H9 (cell line): ENCODE data around the gene YRDC. TPM values are rescaled to one million over a fixed set of nuclear protein-coding genes. Genes with fewer than 3 reads are reported as not detected.

Experiments used
- DNase-seq: peaks from one replicate; pipeline ENCODE4 v3.0.0-alpha.2; 2017
- H2AFZ ChIP-seq: one replicate; pipeline ENCODE4 v1.6.1; 2013; ENCODE audit warnings: mild to moderate bottlenecking, low read length, control low read depth, moderate library complexity
- H2AK5ac ChIP-seq: 2 replicates; pipeline ENCODE4 v1.6.1; 2013; ENCODE audit warnings: low read length, control low read depth, mixed read lengths; ENCODE audit not compliant: insufficient read length
- H2BK120ac ChIP-seq: one replicate; pipeline ENCODE4 v1.6.1; 2013; ENCODE audit warnings: low read depth, mild to moderate bottlenecking, low read length, control low read depth, inconsistent platforms; ENCODE audit not compliant: poor library complexity, severe bottlenecking
- H2BK12ac ChIP-seq: 2 replicates; pipeline ENCODE4 v1.6.1; 2013; ENCODE audit warnings: low read length, control low read depth, mixed read lengths, low read depth; ENCODE audit not compliant: insufficient read length
- H2BK15ac ChIP-seq: 2 replicates; pipeline ENCODE4 v1.6.1; 2013; ENCODE audit warnings: low read depth, low read length, control low read depth
- H2BK20ac ChIP-seq: one replicate; pipeline ENCODE4 v1.6.1; 2013; ENCODE audit warnings: low read depth, mild to moderate bottlenecking, low read length, control low read depth, inconsistent platforms; ENCODE audit not compliant: poor library complexity, severe bottlenecking
- H2BK5ac ChIP-seq: 2 replicates; pipeline ENCODE4 v1.6.1; 2013; ENCODE audit warnings: low read length, control low read depth, mixed read lengths; ENCODE audit not compliant: insufficient read length
- H3K14ac ChIP-seq: 2 replicates; pipeline ENCODE4 v1.6.1; 2013; ENCODE audit warnings: low read length, control low read depth; ENCODE audit not compliant: insufficient read depth
- H3K18ac ChIP-seq: 2 replicates; pipeline ENCODE4 v1.6.1; 2013; ENCODE audit warnings: low read depth, mild to moderate bottlenecking, mixed read lengths, low read length, control low read depth; ENCODE audit not compliant: insufficient read length
- H3K23ac ChIP-seq: 2 replicates; pipeline ENCODE4 v1.6.1; 2013; ENCODE audit warnings: low read length, control low read depth, mixed read lengths, low read depth; ENCODE audit not compliant: insufficient read length
- H3K23me2 ChIP-seq: 2 replicates; pipeline ENCODE4 v1.6.1; 2013; ENCODE audit warnings: low read depth, mild to moderate bottlenecking, mixed read lengths, low read length, control low read depth; ENCODE audit not compliant: insufficient read length, poor library complexity, severe bottlenecking
- H3K27ac ChIP-seq: 2 replicates; pipeline ENCODE4 v1.5.1; 2013; ENCODE audit warnings: low read length, control low read depth, mixed read lengths, low read depth; ENCODE audit not compliant: insufficient read length
- H3K27me3 ChIP-seq: 2 replicates; pipeline ENCODE4 v1.6.1; 2013; ENCODE audit warnings: low read length, control low read depth, inconsistent platforms; ENCODE audit not compliant: insufficient read depth
- H3K4ac ChIP-seq: 2 replicates; pipeline ENCODE4 v1.6.1; 2013; ENCODE audit warnings: low read depth, mild to moderate bottlenecking, control low read depth, inconsistent platforms, low read length, moderate library complexity
- H3K4me1 ChIP-seq: 2 replicates; pipeline ENCODE4 v1.6.1; 2013; ENCODE audit warnings: low read length, control low read depth, inconsistent platforms; ENCODE audit not compliant: insufficient read depth
- H3K4me2 ChIP-seq: 2 replicates; pipeline ENCODE4 v1.6.1; 2013; ENCODE audit warnings: low read length, control low read depth, mixed read lengths; ENCODE audit not compliant: insufficient read length, insufficient read depth
- H3K56ac ChIP-seq: 2 replicates; pipeline ENCODE4 v1.6.1; 2013; ENCODE audit warnings: low read depth, mild to moderate bottlenecking, mixed read lengths, low read length, control low read depth; ENCODE audit not compliant: insufficient read length
- H3K79me1 ChIP-seq: 2 replicates; pipeline ENCODE4 v1.6.1; 2013; ENCODE audit warnings: low read depth, mild to moderate bottlenecking, moderate library complexity, low read length, control low read depth, inconsistent platforms; ENCODE audit not compliant: insufficient read depth, poor library complexity, severe bottlenecking
- H3K79me2 ChIP-seq: 2 replicates; pipeline ENCODE4 v1.6.1; 2013; ENCODE audit warnings: low read length, control low read depth, inconsistent platforms; ENCODE audit not compliant: insufficient read depth
- H3K9ac ChIP-seq: 2 replicates; pipeline ENCODE4 v1.6.1; 2013; ENCODE audit warnings: low read length, control low read depth, mixed read lengths; ENCODE audit not compliant: insufficient read length; ENCODE audit errors: extremely low read depth
- H3K9me3 ChIP-seq: one replicate; pipeline ENCODE4 v1.6.1; 2013; ENCODE audit warnings: low read depth, low read length, inconsistent platforms; ENCODE audit not compliant: control insufficient read depth
- H3T11ph ChIP-seq: one replicate; pipeline ENCODE4 v1.6.1; 2013; ENCODE audit warnings: mild to moderate bottlenecking, low read length, control low read depth, inconsistent platforms
- H4K20me1 ChIP-seq: one replicate; pipeline ENCODE4 v1.6.1; 2013; ENCODE audit not compliant: control insufficient read depth, insufficient read length, insufficient read depth
- H4K5ac ChIP-seq: 2 replicates; pipeline ENCODE4 v1.6.1; 2013; ENCODE audit warnings: low read depth, mild to moderate bottlenecking, mixed read lengths, low read length, control low read depth; ENCODE audit not compliant: insufficient read length
- H4K8ac ChIP-seq: replicated peaks from 2 replicates; pipeline ENCODE4 v1.6.1; 2013; ENCODE audit warnings: low read length, control low read depth, mixed read lengths, low read depth; ENCODE audit not compliant: insufficient read length
- H4K91ac ChIP-seq: 2 replicates; pipeline ENCODE4 v1.6.1; 2013; ENCODE audit warnings: low read depth, mild to moderate bottlenecking, moderate library complexity, mixed read lengths, low read length, control low read depth; ENCODE audit not compliant: insufficient read length
- H3K27ac Mint-ChIP-seq, 3 experiments: 2 replicates in 2 of 3; 3 replicates in 1 of 3; pipeline ENCODE4 v1.8.0; 2020 to 2021; ENCODE audit warnings: mixed read lengths in 3 of 3, mild to moderate bottlenecking in 1 of 3, moderate library complexity in 1 of 3
- H3K27me3 Mint-ChIP-seq: 2 replicates; pipeline ENCODE4 v1.8.0; 2021; ENCODE audit warnings: low read depth, mild to moderate bottlenecking, moderate library complexity, mixed read lengths
- H3K36me3 Mint-ChIP-seq, 3 experiments: 2 replicates in 2 of 3; 3 replicates in 1 of 3; pipeline ENCODE4 v1.8.0; 2020 to 2021; ENCODE audit warnings: low read depth in 3 of 3, mixed read lengths in 3 of 3; ENCODE audit not compliant: insufficient read depth in 1 of 3
- H3K4me1 Mint-ChIP-seq, 2 experiments: 2 replicates each; pipeline ENCODE4 v1.8.0; 2020; ENCODE audit warnings: mixed read lengths in 2 of 2
- H3K4me3 Mint-ChIP-seq, 2 experiments: 2 replicates in 1 of 2; 3 replicates in 1 of 2; pipeline ENCODE4 v1.8.0; 2020 to 2021; ENCODE audit warnings: mild to moderate bottlenecking in 2 of 2, mixed read lengths in 2 of 2, moderate library complexity in 1 of 2
- H3K9me3 Mint-ChIP-seq, 2 experiments: 2 replicates in 1 of 2; 3 replicates in 1 of 2; pipeline ENCODE4 v1.8.0; 2020; ENCODE audit warnings: mild to moderate bottlenecking in 2 of 2, mixed read lengths in 2 of 2, moderate library complexity in 1 of 2
- WGBS: extraction: QIAGEN DNeasy Blood & Tissue Kit; methylation state at CpG from one replicate; pipeline ENCODE4 v1.1.7; 2013; ENCODE audit warnings: missing lambda C conversion rate, low lambda C conversion rate, mixed read lengths; ENCODE audit not compliant: insufficient read length; ENCODE audit errors: extremely low coverage; 5-methylcytosine and 5-hydroxymethylcytosine counted together
- total RNA-seq: library from RNA; stranded (reverse); gene quantifications from 2 replicates; pipeline ENCODE4 v1.2.1, GENCODE V29; 2021
- TF ChIP-seq, protein P1 (sequence below): fragments of 200-600 bp; sonication (generic); conservative IDR thresholded peaks from 3 replicates; pipeline ENCODE4 v1.8.0; 2021; ENCODE audit warnings: antibody characterized with exemption, mild to moderate bottlenecking

Gene YRDC
- total RNA-seq, 1 experiment from 2014 or later: 28.0 TPM

DNA sequence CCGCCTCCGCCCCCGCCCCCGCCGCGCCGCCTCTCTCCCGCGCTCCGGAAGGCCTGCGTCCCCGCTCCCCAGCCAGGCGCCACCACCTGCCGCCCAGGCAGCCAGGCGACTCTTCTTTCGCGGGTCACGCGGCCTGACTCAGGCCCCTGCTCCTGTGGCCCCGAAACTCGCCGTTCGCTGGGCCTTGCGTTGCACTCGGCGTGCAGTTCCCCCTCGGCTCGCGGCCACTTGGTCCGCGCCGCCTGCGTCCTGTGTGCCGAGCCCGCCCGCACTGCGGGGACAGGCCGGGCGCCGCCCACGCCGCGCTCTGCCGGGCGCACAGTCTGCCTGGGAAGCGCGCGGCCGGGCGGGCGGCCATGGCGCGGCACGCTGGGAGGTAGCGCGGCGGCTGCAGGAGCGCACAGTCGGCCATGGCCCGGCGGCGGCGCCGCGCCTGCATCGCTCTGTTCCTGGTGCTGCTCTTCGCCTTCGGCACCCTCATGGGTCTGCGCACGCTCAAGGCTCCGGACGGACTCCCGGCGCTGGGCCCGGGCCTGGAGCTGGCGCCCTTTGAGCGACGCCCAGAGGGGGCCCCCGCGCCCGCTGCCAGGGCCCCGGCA lies 14.1 kb downstream of the YRDC start, which contains the start of gene MANEAL:
Gene MANEAL, plus strand, starts transcription at position 75 of the 599 bp plus-strand sequence. Its CDS starts 336 bp downstream, at position 411.
- H3K27ac Mint-ChIP-seq: no peak within 1 kb of the TSS
- no peaks in the 10 kb centered on the region for H3K23me2 ChIP-seq
- H2BK20ac ChIP-seq: no peak within 1 kb of the TSS
- H3T11ph ChIP-seq: no peak within 1 kb of the TSS
- WGBS: no CpG with 5 or more reads among the region's 82 CpGs
- H3K4me1 Mint-ChIP-seq: peaks cover 7 to 12% of the 10 kb centered on the region in 2 experiments
- no peaks in the 10 kb centered on the region for H3K79me1 ChIP-seq
- no peak within 1 kb of the TSS for H2AK5ac ChIP-seq
- H4K91ac ChIP-seq: no peak within 1 kb of the TSS
- no peaks in the 10 kb centered on the region; the same call in 1 of the 2 replicates for H3K4me1 ChIP-seq
- H3K27ac ChIP-seq: no peak within 1 kb of the TSS
- no peak within 1 kb of the TSS for H3K18ac ChIP-seq
- peaks cover 47% of the 10 kb centered on the region for H3K27me3 Mint-ChIP-seq
- peaks cover 7% of the 10 kb centered on the region; the same call in 1 of the 2 replicates for H3K27me3 ChIP-seq
- H2BK120ac ChIP-seq: no peak within 1 kb of the TSS
- peak within 1 kb of the TSS; percentile 91 for H3K14ac ChIP-seq
- peak within 1 kb of the TSS; percentile 13 for H3K4me2 ChIP-seq
- no peak within 1 kb of the TSS for H2BK15ac ChIP-seq
- H3K9me3 ChIP-seq: no peaks in the 10 kb centered on the region
- H4K20me1 ChIP-seq: no peaks in the 10 kb centered on the region
- no peaks in the 10 kb centered on the region for H3K79me2 ChIP-seq
- H4K5ac ChIP-seq: no peak within 1 kb of the TSS
- no peaks in the 10 kb centered on the region for H3K9me3 Mint-ChIP-seq
- no peak within 1 kb of the TSS for H2BK5ac ChIP-seq
- peaks cover 0 to 26% (median 6%) of the 10 kb centered on the region in 3 experiments; a peak in 3 of 7 replicates for H3K36me3 Mint-ChIP-seq
- no peak within 1 kb of the TSS for H3K4ac ChIP-seq
- H4K8ac ChIP-seq: no peak within 1 kb of the TSS
- peak within 1 kb of the TSS; percentile 75 to 80 for H3K4me3 Mint-ChIP-seq
- DNase-seq: peak; percentile 56
- no peak within 1 kb of the TSS for H3K56ac ChIP-seq
- TF ChIP-seq, protein P1, sequence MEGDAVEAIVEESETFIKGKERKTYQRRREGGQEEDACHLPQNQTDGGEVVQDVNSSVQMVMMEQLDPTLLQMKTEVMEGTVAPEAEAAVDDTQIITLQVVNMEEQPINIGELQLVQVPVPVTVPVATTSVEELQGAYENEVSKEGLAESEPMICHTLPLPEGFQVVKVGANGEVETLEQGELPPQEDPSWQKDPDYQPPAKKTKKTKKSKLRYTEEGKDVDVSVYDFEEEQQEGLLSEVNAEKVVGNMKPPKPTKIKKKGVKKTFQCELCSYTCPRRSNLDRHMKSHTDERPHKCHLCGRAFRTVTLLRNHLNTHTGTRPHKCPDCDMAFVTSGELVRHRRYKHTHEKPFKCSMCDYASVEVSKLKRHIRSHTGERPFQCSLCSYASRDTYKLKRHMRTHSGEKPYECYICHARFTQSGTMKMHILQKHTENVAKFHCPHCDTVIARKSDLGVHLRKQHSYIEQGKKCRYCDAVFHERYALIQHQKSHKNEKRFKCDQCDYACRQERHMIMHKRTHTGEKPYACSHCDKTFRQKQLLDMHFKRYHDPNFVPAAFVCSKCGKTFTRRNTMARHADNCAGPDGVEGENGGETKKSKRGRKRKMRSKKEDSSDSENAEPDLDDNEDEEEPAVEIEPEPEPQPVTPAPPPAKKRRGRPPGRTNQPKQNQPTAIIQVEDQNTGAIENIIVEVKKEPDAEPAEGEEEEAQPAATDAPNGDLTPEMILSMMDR: no peak
- no peak within 1 kb of the TSS for H3K23ac ChIP-seq
- no peak within 1 kb of the TSS for H3K9ac ChIP-seq
- H2AFZ ChIP-seq: no peak within 1 kb of the TSS
- no peak within 1 kb of the TSS for H2BK12ac ChIP-seq
